GM18505 (cell line): ENCODE measurements around the gene CISD1.

ENCODE experiments used
- ATAC-seq: cut with Tn5 transposase; IDR thresholded peaks from one replicate; pipeline ENCODE4 v1.9.1; 2021; ENCODE audit not compliant: unreplicated experiment
- POLR2A ChIP-seq: IDR thresholded peaks from 4 replicates; pipeline ENCODE4 v1.6.1; 2011; ENCODE audit warnings: borderline replicate concordance; ENCODE audit not compliant: insufficient read depth, insufficient read length; ENCODE audit errors: extremely low read depth

Gene CISD1

GRCh38 chr10:58304099-58304633 lies 35.2 kb downstream of the CISD1 start:
- ATAC-seq: no peak
- TF ChIP-seq POLR2A: no peak

GRCh38 chr10:58305821-58306220 lies 36.9 kb downstream of the CISD1 start:
- TF ChIP-seq POLR2A: no peak
- no peak for ATAC-seq

GRCh38 chr10:58307676-58308075 lies 38.7 kb downstream of the CISD1 start:
- no peak for TF ChIP-seq POLR2A
- ATAC-seq: no peak

- no peak for TF ChIP-seq POLR2A
- no peak for ATAC-seq
Measured at GRCh38 chr10:58311026-58311425, 42.1 kb downstream of the CISD1 start.

GRCh38 chr10:58316874-58317273 lies 47.9 kb downstream of the CISD1 start:
- ATAC-seq: no peak
- TF ChIP-seq POLR2A: no peak

- no peak for ATAC-seq
- no peak for TF ChIP-seq POLR2A
Measured at GRCh38 chr10:58318346-58318745, 49.4 kb downstream of the CISD1 start.

GRCh38 chr10:58319599-58319998 lies 50.6 kb downstream of the CISD1 start:
- no peak for ATAC-seq
- TF ChIP-seq POLR2A: no peak

GRCh38 chr10:58320351-58321049 lies 51.5 kb downstream of the CISD1 start:
- no peak for TF ChIP-seq POLR2A
- no peak for ATAC-seq

- ATAC-seq: peak; percentile 82
Measured at GRCh38 chr10:58322072-58322834, 53.3 kb downstream of the CISD1 start.

GRCh38 chr10:58322835-58323209 lies 53.9 kb downstream of the CISD1 start:
- ATAC-seq: no peak

More at GRCh38 chr10:58322072-58322834, 53.3 kb downstream of the CISD1 start:
- no peak for TF ChIP-seq POLR2A

GRCh38 chr10:58326967-58327381 lies 58.0 kb downstream of the CISD1 start:
- no peak for ATAC-seq
- TF ChIP-seq POLR2A: no peak

More at GRCh38 chr10:58322835-58323209, 53.9 kb downstream of the CISD1 start:
- TF ChIP-seq POLR2A: no peak

GRCh38 chr10:58328233-58328632 lies 59.3 kb downstream of the CISD1 start:
- no peak for TF ChIP-seq POLR2A
- no peak for ATAC-seq

- TF ChIP-seq POLR2A: no peak
- ATAC-seq: no peak
Measured at GRCh38 chr10:58330431-58330830, 61.5 kb downstream of the CISD1 start.

- ATAC-seq: no peak
- no peak for TF ChIP-seq POLR2A
Measured at GRCh38 chr10:58331646-58332045, 62.7 kb downstream of the CISD1 start.

- peak; percentile 98 for ATAC-seq
- peak; percentile 97 for TF ChIP-seq POLR2A
Measured at GRCh38 chr10:58334817-58335305, 65.9 kb downstream of the CISD1 start, which contains the start of gene UBE2D1. Gene UBE2D1 (plus strand): TSS chr10:58335006. CDS start chr10:58335202, 196 bp downstream.
